Erythroblast (primary cell): ENCODE data around the gene SERPINF2.
"Not testable (repeated sequence)": the region's sequence is repeated elsewhere in the genome, so short reads cannot be mapped to it uniquely, and the experiment has no call there.

ENCODE experiments used
- DNase-seq, 2 experiments: peaks; one replicate each; lab custom pipeline; 2025; lab: John Stamatoyannopoulos, UW
- GATA1 ChIP-seq: IDR thresholded peaks from 2 replicates; pipeline ENCODE4 v1.6.1; 2011; ENCODE audit warnings: low read depth, mild to moderate bottlenecking, control low read depth, low read length, moderate library complexity
- POLR2A ChIP-seq: IDR thresholded peaks from 2 replicates; pipeline ENCODE4 v1.6.1; 2011; ENCODE audit warnings: mild to moderate bottlenecking, low read length

SERPINF2 gene

GRCh38 chr17:1787301-1787902, 44.7 kb downstream of the SERPINF2 start:
- peak in 1 of 2 experiments; percentile 18 for DNase-seq
- no peak for TF ChIP-seq POLR2A
- no peak for TF ChIP-seq GATA1

- no peak for TF ChIP-seq GATA1
- no peak for TF ChIP-seq POLR2A
- no peak for DNase-seq
These were observed 47.3 kb downstream of the SERPINF2 start for GRCh38 chr17:1789936-1790335.

- TF ChIP-seq GATA1 (no peak), POLR2A (no peak)
These were observed 50.1 kb downstream of the SERPINF2 start for GRCh38 chr17:1792495-1793446.

GRCh38 chr17:1793447-1793806, 50.8 kb downstream of the SERPINF2 start:
- TF ChIP-seq GATA1, result no peak
- no peak for TF ChIP-seq POLR2A
- DNase-seq, result peak in 1 of 2 experiments; percentile 26

More at GRCh38 chr17:1792495-1793446, 50.1 kb downstream of the SERPINF2 start:
- peak in 1 of 2 experiments; percentile 46 for DNase-seq

- TF ChIP-seq GATA1 (no peak), POLR2A (no peak)
- no peak for DNase-seq
These were observed 54.1 kb downstream of the SERPINF2 start for GRCh38 chr17:1796800-1797199.

GRCh38 chr17:1797323-1797722, 54.7 kb downstream of the SERPINF2 start:
- TF ChIP-seq POLR2A (no peak), GATA1 (no peak)
- peak; percentile 36 to 71 for DNase-seq

GRCh38 chr17:1797846-1798245, 55.2 kb downstream of the SERPINF2 start:
- DNase-seq, result not testable (repeated sequence)

- no peak for DNase-seq
- no peak for TF ChIP-seq GATA1
- TF ChIP-seq POLR2A, result no peak
These were observed 57.6 kb downstream of the SERPINF2 start for GRCh38 chr17:1800240-1800639.

GRCh38 chr17:1800712-1801111, 58.0 kb downstream of the SERPINF2 start:
- TF ChIP-seq POLR2A (no peak), GATA1 (no peak)
- DNase-seq, result no peak

- TF ChIP-seq GATA1 (no peak), POLR2A (no peak)
These were observed 59.8 kb downstream of the SERPINF2 start for GRCh38 chr17:1802429-1802828.

GRCh38 chr17:1803280-1803679, 60.6 kb downstream of the SERPINF2 start:
- DNase-seq, result no peak
- TF ChIP-seq GATA1 (no peak), POLR2A (no peak)

More at GRCh38 chr17:1802429-1802828, 59.8 kb downstream of the SERPINF2 start:
- DNase-seq, result no peak
